GM23338 (cell line): ENCODE results near the gene TMEM200A. TPM values are rescaled to one million over a fixed set of nuclear protein-coding genes. Genes with fewer than 3 reads are reported as not detected.

Experiments used
- ATAC-seq: fragments of 200-7000 bp; cut with Tn5 transposase; 3 replicates; pipeline ENCODE4 v1.9.1; 2020
- DNase-seq: peaks from one replicate; pipeline ENCODE4 v3.0.0-alpha.2; 2015; ENCODE audit warnings: low spot score
- H2AFZ ChIP-seq: fragments of 200-600 bp; sonication (generic); 2 replicates; pipeline ENCODE4 v1.8.0; 2016; ENCODE audit warnings: antibody characterized with exemption, mild to moderate bottlenecking, moderate library complexity
- H3F3A ChIP-seq: fragments of 200-600 bp; sonication (generic); replicated peaks from 2 replicates; pipeline ENCODE4 v1.8.0; 2017; ENCODE audit warnings: antibody characterized with exemption, mixed run types, low read depth
- H3K27ac ChIP-seq: fragments of 200-600 bp; sonication (generic); 2 replicates; pipeline ENCODE4 v1.6.1; 2016; ENCODE audit warnings: low read depth
- H3K27me3 ChIP-seq: fragments of 200-600 bp; sonication (generic); 2 replicates; pipeline ENCODE4 v1.8.0; 2016; ENCODE audit warnings: mild to moderate bottlenecking, mixed run types, moderate library complexity; ENCODE audit not compliant: insufficient read depth
- H3K36me3 ChIP-seq: fragments of 200-600 bp; sonication (generic); 2 replicates; pipeline ENCODE4 v1.8.0; 2016; ENCODE audit warnings: mild to moderate bottlenecking; ENCODE audit not compliant: insufficient read depth
- H3K4me1 ChIP-seq: fragments of 200-600 bp; sonication (generic); 2 replicates; pipeline ENCODE4 v1.8.0; 2016; ENCODE audit warnings: mild to moderate bottlenecking, moderate library complexity; ENCODE audit not compliant: insufficient read depth
- H3K4me2 ChIP-seq: fragments of 200-600 bp; sonication (generic); 2 replicates; pipeline ENCODE4 v1.7.1; 2017; ENCODE audit warnings: mixed run types
- H3K4me3 ChIP-seq: fragments of 200-600 bp; sonication (generic); 2 replicates; pipeline ENCODE4 v1.6.1; 2016; ENCODE audit warnings: mixed run types
- H3K79me2 ChIP-seq: fragments of 200-600 bp; sonication (generic); replicated peaks from 2 replicates; pipeline ENCODE4 v1.8.0; 2017; ENCODE audit warnings: mild to moderate bottlenecking; ENCODE audit not compliant: insufficient read depth
- H3K9me2 ChIP-seq: fragments of 200-600 bp; sonication (generic); 2 replicates; pipeline ENCODE4 v1.8.0; 2017; ENCODE audit not compliant: insufficient read depth
- H4K20me1 ChIP-seq: fragments of 200-600 bp; sonication (generic); replicated peaks from 2 replicates; pipeline ENCODE4 v1.8.0; 2017; ENCODE audit warnings: mild to moderate bottlenecking; ENCODE audit not compliant: insufficient read depth
- H3K27ac Mint-ChIP-seq: 2 replicates; pipeline ENCODE4 v1.8.0; 2020; ENCODE audit warnings: inconsistent platforms, mild to moderate bottlenecking, moderate library complexity, mixed read lengths
- H3K27me3 Mint-ChIP-seq: 3 replicates; pipeline ENCODE4 v1.8.0; 2022; ENCODE audit warnings: low read depth, mild to moderate bottlenecking, moderate library complexity, mixed read lengths, inconsistent platforms; ENCODE audit not compliant: insufficient read depth, poor library complexity
- H3K36me3 Mint-ChIP-seq: 3 replicates; pipeline ENCODE4 v1.8.0; 2021; ENCODE audit warnings: low read depth, mild to moderate bottlenecking, inconsistent platforms, moderate library complexity, mixed read lengths
- H3K4me1 Mint-ChIP-seq: 3 replicates; pipeline ENCODE4 v1.8.0; 2020; ENCODE audit warnings: mild to moderate bottlenecking, inconsistent platforms, mixed read lengths
- H3K4me3 Mint-ChIP-seq: 3 replicates; pipeline ENCODE4 v1.8.0; 2021; ENCODE audit warnings: moderate library complexity, mild to moderate bottlenecking, inconsistent platforms, mixed read lengths
- H3K9me3 Mint-ChIP-seq: 3 replicates; pipeline ENCODE4 v1.8.0; 2020; ENCODE audit warnings: moderate library complexity, mild to moderate bottlenecking, inconsistent platforms, mixed read lengths
- CREB1 ChIP-seq: fragments of 250-450 bp; sonication (Bioruptor Pico); IDR thresholded peaks from 2 replicates; pipeline ENCODE4 v1.5.0; 2020; ENCODE audit warnings: low read depth, mild to moderate bottlenecking, moderate library complexity
- CTCF ChIP-seq, 2 experiments: fragments of 200-600 bp in 1 of 2; sonication (generic) in 1 of 2; conservative IDR thresholded peaks; 2 replicates each; pipeline versions ENCODE4 v1.5.1 to v1.6.1; 2016 to 2017; ENCODE audit warnings: antibody characterized with exemption in 2 of 2, low read depth in 2 of 2, mild to moderate bottlenecking in 2 of 2, moderate library complexity in 1 of 2
- ETS1 ChIP-seq: IDR thresholded peaks from 2 replicates; pipeline ENCODE4 v1.6.1; 2016; ENCODE audit warnings: antibody characterized with exemption
- EZH2 ChIP-seq: fragments of 200-600 bp; sonication (generic); IDR thresholded peaks from one replicate; pipeline ENCODE4 v1.8.0; 2017; ENCODE audit warnings: antibody characterized with exemption, mild to moderate bottlenecking, low read depth; ENCODE audit not compliant: unreplicated experiment
- EZH2phosphoT487 ChIP-seq: fragments of 200-600 bp; sonication (generic); IDR thresholded peaks from one replicate; pipeline ENCODE4 v1.8.1; 2018; ENCODE audit warnings: antibody characterized with exemption; ENCODE audit not compliant: unreplicated experiment
- JUNB ChIP-seq: IDR thresholded peaks from one replicate; pipeline ENCODE4 v1.6.1; 2016; ENCODE audit warnings: antibody characterized with exemption; ENCODE audit not compliant: unreplicated experiment
- NANOG ChIP-seq: IDR thresholded peaks from 2 replicates; pipeline ENCODE4 v1.6.1; 2016; ENCODE audit warnings: antibody characterized with exemption, borderline replicate concordance
- POLR2AphosphoS5 ChIP-seq: IDR thresholded peaks from 2 replicates; pipeline ENCODE4 v1.6.1; 2016; ENCODE audit warnings: antibody characterized with exemption, low read depth
- REST ChIP-seq: IDR thresholded peaks from one replicate; pipeline ENCODE4 v1.6.1; 2018; ENCODE audit warnings: antibody characterized with exemption; ENCODE audit not compliant: unreplicated experiment
- STAT1 ChIP-seq: IDR thresholded peaks from one replicate; pipeline ENCODE4 v1.6.1; 2016; ENCODE audit warnings: antibody characterized with exemption; ENCODE audit not compliant: unreplicated experiment
- ZNF114 ChIP-seq: fragments of 250-450 bp; sonication (Bioruptor Pico); IDR thresholded peaks from 2 replicates; pipeline ENCODE4 v1.5.0; 2020; ENCODE audit warnings: mild to moderate bottlenecking, moderate library complexity
- ZNF331 ChIP-seq: fragments of 250-450 bp; sonication (Bioruptor Pico); IDR thresholded peaks from 2 replicates; pipeline ENCODE4 v1.5.0; 2020; ENCODE audit warnings: low read depth, mild to moderate bottlenecking, moderate library complexity
- ZNF462 ChIP-seq: fragments of 250-450 bp; sonication (Bioruptor Pico); IDR thresholded peaks from 2 replicates; pipeline ENCODE4 v1.5.0; 2020; ENCODE audit warnings: mild to moderate bottlenecking, moderate library complexity
- polyA plus RNA-seq: library from polyadenylated mRNA; unstranded; fragments of >200 nt; fragmentation: Nextera tagmentation; extraction: Ambion mirVana; gene quantifications from 2 replicates; pipeline ENCODE4 v1.2.1, GENCODE V29; 2016
- total RNA-seq: library from RNA; depleted of rRNA; stranded (reverse); fragments of >200 nt; shearing (Covaris generic); gene quantifications from 2 replicates; pipeline ENCODE4 v1.2.3, GENCODE V29; 2014

TMEM200A gene
- total and polyA plus RNA-seq, 2 experiments from 2014 or later: 7.1 to 22.7 TPM

- Histone ChIP-seq H3K27ac (no peak overlapping the region), H3F3A (no peaks in the 10 kb centered on the region), H4K20me1 (no peaks in the 10 kb centered on the region; the same call in none of the 2 replicates), H3K9me2 (no peaks in the 10 kb centered on the region), H3K27me3 (no peaks in the 10 kb centered on the region), H3K4me1 (peaks cover 22% of the 10 kb centered on the region; the same call in 1 of the 2 replicates), H3K36me3 (no peaks in the 10 kb centered on the region), H3K4me2 (no peak overlapping the region), H3K79me2 (0 out of 2 replicates have a peak, but pooled peaks cover 5% of the 10 kb centered on the region), H3K4me3 (no peak overlapping the region), H2AFZ (no peak overlapping the region)
- ATAC-seq (no peak), DNase-seq (no peak)
- Mint-ChIP-seq H3K27ac (no peak overlapping the region), H3K36me3 (peaks cover 3% of the 10 kb centered on the region; the same call in 1 of the 3 replicates), H3K4me3 (no peak overlapping the region), H3K27me3 (no peaks in the 10 kb centered on the region), H3K4me1 (peaks cover 38% of the 10 kb centered on the region), H3K9me3 (no peaks in the 10 kb centered on the region)
- TF ChIP-seq CTCF (conservative IDR thresholded peaks at IDR 0.05; ENCODE audit: low read depth in 2 of 2) (no peak), ZNF462 (CRISPR knock-in tag) (no peak), EZH2phosphoT487 (no peak), STAT1 (no peak), JUNB (no peak), REST (no peak), EZH2 (no peak), ZNF331 (CRISPR knock-in tag) (no peak), ZNF114 (no peak), NANOG (no peak), CREB1 (CRISPR knock-in tag) (no peak), ETS1 (no peak), POLR2AphosphoS5 (no peak)
These were observed 55.8 kb downstream of the TMEM200A start for GRCh38 chr6:130421585-130421984.
